DND-41 (cell line): ENCODE results near the gene SKAP1.

Source experiments
- ATAC-seq: fragments of 200-7000 bp; cut with Tn5 transposase; 3 replicates; pipeline ENCODE4 v1.9.1; 2021; ENCODE audit warnings: low read depth; ENCODE audit not compliant: insufficient read depth
- DNase-seq: peaks from one replicate; pipeline ENCODE4 v3.0.0-alpha.2; 2020
- H2AFZ ChIP-seq: 2 replicates; pipeline ENCODE4 v1.6.0; 2012; ENCODE audit warnings: low read depth, low read length
- H3K27ac ChIP-seq: 2 replicates; pipeline ENCODE4 v1.5.1; 2012; ENCODE audit warnings: low read length, inconsistent platforms
- H3K27me3 ChIP-seq: fragments of 200-600 bp; sonication (generic); 2 replicates; pipeline ENCODE4 v1.6.0; 2012; ENCODE audit warnings: low read length, mild to moderate bottlenecking, inconsistent platforms; ENCODE audit not compliant: insufficient read depth, poor library complexity
- H3K36me3 ChIP-seq: 2 replicates; pipeline ENCODE4 v1.5.1; 2012; ENCODE audit warnings: low read length, inconsistent platforms; ENCODE audit not compliant: insufficient read depth
- H3K4me1 ChIP-seq: 2 replicates; pipeline ENCODE4 v1.5.1; 2012; ENCODE audit warnings: mild to moderate bottlenecking, low read length; ENCODE audit not compliant: insufficient read depth
- H3K4me2 ChIP-seq: 2 replicates; pipeline ENCODE4 v1.6.0; 2012; ENCODE audit warnings: mild to moderate bottlenecking, moderate library complexity, low read length, inconsistent platforms; ENCODE audit not compliant: insufficient read depth
- H3K4me3 ChIP-seq, 2 experiments: fragments of 200-600 bp in 1 of 2; shearing (Covaris generic) in 1 of 2; 2 replicates each; pipeline ENCODE4 v1.5.1; 2012 to 2016; ENCODE audit warnings: inconsistent platforms in 2 of 2, low read length in 2 of 2, mild to moderate bottlenecking in 2 of 2, low read depth in 1 of 2, moderate library complexity in 1 of 2
- H3K79me2 ChIP-seq: 2 replicates; pipeline ENCODE4 v1.6.0; 2012; ENCODE audit warnings: low read length, inconsistent platforms; ENCODE audit not compliant: insufficient read depth
- H3K9ac ChIP-seq: 2 replicates; pipeline ENCODE4 v1.6.0; 2012; ENCODE audit warnings: low read depth, mild to moderate bottlenecking, inconsistent platforms, low read length, moderate library complexity
- H3K9me3 ChIP-seq: 2 replicates; pipeline ENCODE4 v1.5.1; 2012; ENCODE audit warnings: low read length, moderate library complexity, mild to moderate bottlenecking, inconsistent platforms; ENCODE audit not compliant: insufficient read depth, severe bottlenecking
- H4K20me1 ChIP-seq: 2 replicates; pipeline ENCODE4 v1.6.0; 2012; ENCODE audit warnings: low read length; ENCODE audit not compliant: insufficient read depth
- EZH2 ChIP-seq: IDR thresholded peaks from 3 replicates; pipeline ENCODE4 v1.6.1; 2012; ENCODE audit warnings: borderline replicate concordance, low read depth, mild to moderate bottlenecking, moderate library complexity, low read length, inconsistent platforms; ENCODE audit not compliant: severe bottlenecking
- TF ChIP-seq, protein P1 (sequence below): IDR thresholded peaks from 2 replicates; pipeline ENCODE4 v1.5.1; 2012; ENCODE audit warnings: borderline replicate concordance, low read length, moderate library complexity, mild to moderate bottlenecking; ENCODE audit not compliant: poor library complexity, severe bottlenecking; ENCODE audit errors: extremely low read depth

Gene SKAP1

GRCh38 chr17:48386826-48387225 is 43.2 kb downstream of the SKAP1 start:
- Histone ChIP-seq H3K27ac (no peak overlapping the region), H3K9ac (no peak overlapping the region), H3K9me3 (no peaks in the 10 kb centered on the region), H4K20me1 (no peaks in the 10 kb centered on the region), H3K4me2 (no peak overlapping the region), H3K79me2 (no peaks in the 10 kb centered on the region), H3K27me3 (peaks cover 32% of the 10 kb centered on the region), H3K4me1 (no peaks in the 10 kb centered on the region), H2AFZ (no peak overlapping the region), H3K4me3 (no peak overlapping the region), H3K36me3 (no peaks in the 10 kb centered on the region)
- DNase-seq (no peak), ATAC-seq (no peak)
- TF ChIP-seq EZH2, result no peak
- TF ChIP-seq, protein P1, sequence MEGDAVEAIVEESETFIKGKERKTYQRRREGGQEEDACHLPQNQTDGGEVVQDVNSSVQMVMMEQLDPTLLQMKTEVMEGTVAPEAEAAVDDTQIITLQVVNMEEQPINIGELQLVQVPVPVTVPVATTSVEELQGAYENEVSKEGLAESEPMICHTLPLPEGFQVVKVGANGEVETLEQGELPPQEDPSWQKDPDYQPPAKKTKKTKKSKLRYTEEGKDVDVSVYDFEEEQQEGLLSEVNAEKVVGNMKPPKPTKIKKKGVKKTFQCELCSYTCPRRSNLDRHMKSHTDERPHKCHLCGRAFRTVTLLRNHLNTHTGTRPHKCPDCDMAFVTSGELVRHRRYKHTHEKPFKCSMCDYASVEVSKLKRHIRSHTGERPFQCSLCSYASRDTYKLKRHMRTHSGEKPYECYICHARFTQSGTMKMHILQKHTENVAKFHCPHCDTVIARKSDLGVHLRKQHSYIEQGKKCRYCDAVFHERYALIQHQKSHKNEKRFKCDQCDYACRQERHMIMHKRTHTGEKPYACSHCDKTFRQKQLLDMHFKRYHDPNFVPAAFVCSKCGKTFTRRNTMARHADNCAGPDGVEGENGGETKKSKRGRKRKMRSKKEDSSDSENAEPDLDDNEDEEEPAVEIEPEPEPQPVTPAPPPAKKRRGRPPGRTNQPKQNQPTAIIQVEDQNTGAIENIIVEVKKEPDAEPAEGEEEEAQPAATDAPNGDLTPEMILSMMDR, result no peak

GRCh38 chr17:48385319-48385718 is 44.7 kb downstream of the SKAP1 start:
- Histone ChIP-seq H3K27me3 (peaks cover 42% of the 10 kb centered on the region), H3K4me2 (no peak overlapping the region), H3K36me3 (no peaks in the 10 kb centered on the region), H3K9me3 (no peaks in the 10 kb centered on the region), H3K4me1 (no peaks in the 10 kb centered on the region), H2AFZ (no peak overlapping the region), H3K79me2 (no peaks in the 10 kb centered on the region), H4K20me1 (no peaks in the 10 kb centered on the region), H3K27ac (no peak overlapping the region), H3K4me3 (no peak overlapping the region), H3K9ac (no peak overlapping the region)
- TF ChIP-seq, protein P1, result no peak
- no peak for TF ChIP-seq EZH2
- no peak for ATAC-seq
- DNase-seq, result no peak

DNA sequence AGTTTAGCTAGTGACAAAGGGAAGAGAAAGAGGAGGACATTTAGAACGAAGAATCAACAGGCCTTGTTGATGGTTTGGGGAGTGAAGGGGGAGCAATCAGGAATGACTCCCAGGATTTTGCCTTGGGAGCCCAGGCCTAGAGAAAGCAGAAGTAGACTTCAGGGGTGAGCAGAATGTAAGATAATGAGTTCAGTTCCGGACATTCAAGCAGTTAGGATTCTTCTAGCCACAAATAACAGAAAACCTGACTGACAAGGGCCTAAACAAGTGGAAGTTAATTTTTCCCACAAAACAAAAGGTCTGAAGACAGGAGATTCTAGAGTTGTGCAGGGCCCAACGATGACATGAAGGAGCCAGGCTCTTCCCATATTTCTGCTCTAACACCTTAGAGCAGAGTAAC is 45.9 kb downstream of the SKAP1 start:
- no peak overlapping the region for H3K4me2 ChIP-seq
- no peak overlapping the region for H3K4me3 ChIP-seq
- no peaks in the 10 kb centered on the region for H3K9me3 ChIP-seq
- peaks cover 42% of the 10 kb centered on the region for H3K27me3 ChIP-seq
- no peaks in the 10 kb centered on the region for H3K36me3 ChIP-seq
- no peaks in the 10 kb centered on the region for H3K4me1 ChIP-seq
- H2AFZ ChIP-seq, result no peak overlapping the region
- TF ChIP-seq EZH2, result no peak
- no peak overlapping the region for H3K27ac ChIP-seq
- no peak for DNase-seq
- ATAC-seq, result no peak
- H4K20me1 ChIP-seq, result no peaks in the 10 kb centered on the region
- no peaks in the 10 kb centered on the region for H3K79me2 ChIP-seq
- no peak overlapping the region for H3K9ac ChIP-seq

DNA sequence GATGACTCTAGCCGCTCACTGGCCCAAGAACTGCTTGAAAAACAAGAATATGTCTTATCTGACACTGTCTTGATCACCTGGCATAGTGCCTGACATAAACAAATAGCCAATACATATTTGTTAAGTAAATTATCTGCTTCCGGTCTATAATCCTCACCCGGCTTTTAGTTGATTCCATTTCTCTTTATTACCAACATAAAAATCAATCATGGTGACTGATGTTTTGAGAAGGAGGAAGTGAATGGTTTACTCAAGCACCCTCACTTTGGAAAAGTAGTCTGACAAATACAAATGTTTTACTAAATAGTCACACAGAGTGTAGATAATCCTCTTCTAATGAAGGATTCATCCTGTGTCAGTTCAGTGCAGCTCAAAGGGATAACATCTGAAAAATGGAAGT is 47.0 kb downstream of the SKAP1 start:
- Histone ChIP-seq H3K27me3 (peaks cover 46% of the 10 kb centered on the region), H2AFZ (no peak overlapping the region), H3K9me3 (no peaks in the 10 kb centered on the region), H3K9ac (no peak overlapping the region), H3K27ac (no peak overlapping the region), H3K36me3 (no peaks in the 10 kb centered on the region), H3K79me2 (no peaks in the 10 kb centered on the region), H3K4me3 (no peak overlapping the region), H3K4me2 (no peak overlapping the region), H3K4me1 (no peaks in the 10 kb centered on the region), H4K20me1 (no peaks in the 10 kb centered on the region)
- no peak for TF ChIP-seq EZH2
- TF ChIP-seq, protein P1, result no peak
- ATAC-seq, result no peak
- DNase-seq, result no peak
